Naive thymus-derived CD4-positive, alpha-beta T cell (primary cell): ENCODE results near the gene GREM1. TPM values are rescaled to one million over a fixed set of nuclear protein-coding genes. Genes with fewer than 3 reads are reported as not detected.
A peak's percentile ranks its signal among the peaks of the same experiment; 100 is the strongest.

ENCODE experiments used
- ATAC-seq: fragments of 150-1000 bp; cut with Tn5 transposase; 2 replicates; pipeline ENCODE4 v1.10.0; 2021; ENCODE audit warnings: mild to moderate bottlenecking, moderate library complexity
- CTCF ChIA-PET: fragments of 350-600 bp; sonication (Branson Sonifier 250); formaldehyde crosslinking; loops from one replicate; lab custom pipeline; 2021; ENCODE audit warnings: antibody characterized with exemption; lab: Charles Lee
- POLR2A ChIA-PET: fragments of 350-600 bp; sonication (Branson Sonifier 250); formaldehyde crosslinking; loops from one replicate; lab custom pipeline; 2021; ENCODE audit warnings: antibody characterized with exemption, inconsistent platforms; lab: Charles Lee
- DNase-seq, 9 donors: peaks; one replicate each; pipeline versions ENCODE4 v3.0.0 to v3.0.0-alpha.2; 2020 to 2022; ENCODE audit warnings: mixed read lengths in 1 of 9
- H3K27ac ChIP-seq: one replicate; pipeline ENCODE4 v1.7.0; 2013; ENCODE audit warnings: mild to moderate bottlenecking, low read depth, low read length, moderate library complexity
- H3K27me3 ChIP-seq, 2 donors: one replicate each; pipeline ENCODE4 v1.7.0; 2013; ENCODE audit warnings: low read length in 2 of 2, mild to moderate bottlenecking in 2 of 2, moderate library complexity in 2 of 2; ENCODE audit not compliant: control insufficient read depth in 2 of 2, insufficient read depth in 2 of 2
- H3K36me3 ChIP-seq, 3 experiments: 1 replicate in 2 of 3; 2 replicates in 1 of 3; pipeline ENCODE4 v1.7.0; 2013; ENCODE audit warnings: low read length in 3 of 3, mild to moderate bottlenecking in 3 of 3, moderate library complexity in 1 of 3; ENCODE audit not compliant: insufficient read depth in 3 of 3, control insufficient read depth in 2 of 3
- H3K4me1 ChIP-seq, 2 donors: one replicate each; pipeline ENCODE4 v1.7.0; 2013; ENCODE audit warnings: low read length in 2 of 2, mild to moderate bottlenecking in 2 of 2, moderate library complexity in 1 of 2; ENCODE audit not compliant: control insufficient read depth in 2 of 2, insufficient read depth in 2 of 2
- H3K4me3 ChIP-seq: 2 replicates; pipeline ENCODE4 v1.7.0; 2013; ENCODE audit warnings: mild to moderate bottlenecking, low read length
- H3K9me3 ChIP-seq, 3 experiments: 1 replicate in 2 of 3; 2 replicates in 1 of 3; pipeline ENCODE4 v1.7.0; 2013; ENCODE audit warnings: low read length in 3 of 3; ENCODE audit not compliant: control insufficient read depth in 2 of 3
- H3K27ac Mint-ChIP-seq, 9 donors: one replicate each; pipeline ENCODE4 v1.8.0; 2020 to 2022; ENCODE audit warnings: mixed read lengths in 9 of 9, mild to moderate bottlenecking in 8 of 9, moderate library complexity in 5 of 9, inconsistent platforms in 2 of 9
- H3K27me3 Mint-ChIP-seq, 5 donors: one replicate each; pipeline ENCODE4 v1.8.0; 2021 to 2022; ENCODE audit warnings: mixed read lengths in 5 of 5, mild to moderate bottlenecking in 1 of 5
- H3K36me3 Mint-ChIP-seq, 5 donors: one replicate each; pipeline ENCODE4 v1.8.0; 2020 to 2022; ENCODE audit warnings: mixed read lengths in 5 of 5, mild to moderate bottlenecking in 3 of 5, inconsistent platforms in 1 of 5
- H3K4me1 Mint-ChIP-seq, 7 donors: one replicate each; pipeline ENCODE4 v1.8.0; 2020 to 2022; ENCODE audit warnings: mixed read lengths in 7 of 7, mild to moderate bottlenecking in 3 of 7, inconsistent platforms in 1 of 7
- H3K4me3 Mint-ChIP-seq, 10 donors: one replicate each; pipeline ENCODE4 v1.8.0; 2020 to 2022; ENCODE audit warnings: mild to moderate bottlenecking in 10 of 10, mixed read lengths in 10 of 10, moderate library complexity in 6 of 10, inconsistent platforms in 2 of 10
- H3K9me3 Mint-ChIP-seq, 11 donors: one replicate each; pipeline ENCODE4 v1.8.0; 2020 to 2022; ENCODE audit warnings: mixed read lengths in 11 of 11, mild to moderate bottlenecking in 4 of 11, inconsistent platforms in 1 of 11, moderate library complexity in 1 of 11
- intact Hi-C, 2 donors: fragments of 100-400 bp; cut with micrococcal nuclease; formaldehyde crosslinking; loops; one replicate each; pipeline ENCODE4 v1.15.1; 2023
- polyA plus RNA-seq, 2 donors: library from polyadenylated mRNA; unstranded; fragments of 300-500 nt; fragmentation: Illumina TruSeq; gene quantifications; one replicate each; pipeline ENCODE4 v1.2.3, GENCODE V29; 2021
- total RNA-seq, 6 experiments: library from RNA in 5 of 6; stranded (reverse) in 5 of 6; gene quantifications; 1 replicate in 5 of 6; 2 replicates in 1 of 6; pipeline ENCODE4 v1.2.3 and lab custom pipeline; 2021 to 2026

Gene GREM1
- total and polyA plus RNA-seq, 7 experiments from 2014 or later, result not detected

DNA sequence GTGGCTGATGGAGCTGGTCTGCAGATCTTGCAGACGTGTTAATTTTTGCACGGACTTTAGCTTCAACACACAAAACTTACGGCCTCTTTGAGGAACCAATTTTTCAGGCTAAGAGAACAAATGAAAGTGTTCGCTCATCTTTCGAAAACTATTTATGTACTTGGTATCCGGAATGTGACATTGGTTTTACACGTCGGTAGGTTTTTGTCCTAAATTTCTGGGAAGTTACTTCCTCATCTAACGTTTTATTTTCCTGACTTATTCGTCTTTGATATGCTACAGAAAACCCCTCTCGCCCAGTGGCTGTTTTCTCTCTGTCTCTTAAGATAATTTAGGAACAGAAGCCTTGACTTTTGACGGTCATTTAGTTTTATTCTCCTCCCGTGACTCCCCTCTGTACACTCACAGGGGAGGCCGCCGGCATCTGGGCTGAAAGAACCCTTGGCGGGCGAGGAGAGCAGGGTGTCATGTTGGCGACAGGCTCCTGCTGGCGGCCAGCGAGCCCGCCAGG, 834 bp upstream of the GREM1 start:
- ATAC-seq, result no peak
- H3K36me3 Mint-ChIP-seq, result peaks cover 0 to 3% (median 0%) of the 10 kb centered on the region in 5 donors
- Histone ChIP-seq H3K4me1 (no peaks in the 10 kb centered on the region), H3K27me3 (peaks cover 0 to 4% of the 10 kb centered on the region in 2 donors), H3K27ac (no peak overlapping the region), H3K36me3 (no peaks in the 10 kb centered on the region), H3K4me3 (no peak overlapping the region), H3K9me3 (no peaks in the 10 kb centered on the region)
- peaks cover 53 to 85% (median 79%) of the 10 kb centered on the region in 5 donors for H3K27me3 Mint-ChIP-seq
- ChIA-PET CTCF (no interaction called here), POLR2A (no interaction called here)
- no peak for DNase-seq
- H3K4me1 Mint-ChIP-seq, result peaks cover 6 to 34% (median 22%) of the 10 kb centered on the region in 7 donors
- H3K9me3 Mint-ChIP-seq, result peaks cover 0 to 4% (median 0%) of the 10 kb centered on the region in 11 donors
- H3K27ac Mint-ChIP-seq, result no peak overlapping the region
- peak overlapping the region in 8 of 10 donors; percentile 12 to 78 (median 32) for H3K4me3 Mint-ChIP-seq
- intact Hi-C loops, result no loop called here

DNA sequence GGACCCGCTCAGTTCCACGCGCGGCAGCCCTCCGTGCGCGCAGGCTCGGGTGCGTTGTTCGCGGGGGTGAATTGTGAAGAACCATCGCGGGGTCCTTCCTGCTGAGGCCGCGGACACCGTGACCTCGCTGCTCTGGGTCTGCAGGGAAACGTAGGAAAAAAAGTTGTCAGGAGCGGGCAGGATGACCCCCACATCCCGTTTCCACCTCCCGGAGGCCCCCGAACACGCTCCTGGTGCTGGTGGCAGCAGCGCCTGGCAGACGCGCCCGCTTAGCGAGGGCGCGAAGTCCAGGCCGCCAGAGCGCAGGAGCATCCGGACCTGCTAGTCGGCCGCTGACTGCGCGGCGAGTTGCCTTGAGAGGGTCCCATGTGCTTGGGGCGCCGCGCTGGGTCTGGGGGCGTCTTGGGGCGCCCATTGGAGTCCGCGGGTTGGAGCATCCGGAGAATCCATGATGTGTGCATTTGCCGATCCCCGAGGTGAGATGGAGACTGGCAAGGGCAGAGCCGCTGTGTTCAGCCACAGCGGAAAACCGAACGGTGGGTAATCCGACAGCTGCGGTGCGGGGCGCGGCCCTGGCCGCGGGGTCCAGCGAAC, 520 bp downstream of the GREM1 start:
- ATAC-seq, result no peak

GRCh38 chr15:32718821-32719716, 1.3 kb downstream of the GREM1 start:
- H3K4me3 Mint-ChIP-seq, result peak overlapping the region; percentile 8 to 78 (median 37)
- intact Hi-C loops, result no loop called here
- H3K27me3 Mint-ChIP-seq, result peaks cover 56 to 86% (median 77%) of the 10 kb centered on the region in 5 donors

More for the DNA sequence above, 520 bp downstream of the GREM1 start:
- peak in 1 of 9 donors; percentile 25 for DNase-seq
- H3K36me3 ChIP-seq, result no peaks in the 10 kb centered on the region
- H3K27ac Mint-ChIP-seq, result no peak overlapping the region
- peaks cover 0 to 4% (median 0%) of the 10 kb centered on the region in 11 donors for H3K9me3 Mint-ChIP-seq
- no peak overlapping the region for H3K4me3 ChIP-seq
- peaks cover 12 to 34% (median 22%) of the 10 kb centered on the region in 7 donors for H3K4me1 Mint-ChIP-seq
- peaks cover 63 to 88% (median 83%) of the 10 kb centered on the region in 5 donors for H3K27me3 Mint-ChIP-seq
- intact Hi-C loops, result no loop called here
- ChIA-PET CTCF (no interaction called here), POLR2A (no interaction called here)
- no peak overlapping the region for H3K27ac ChIP-seq
- peaks cover 0 to 3% (median 0%) of the 10 kb centered on the region in 5 donors for H3K36me3 Mint-ChIP-seq
- peaks cover 0 to 4% of the 10 kb centered on the region in 2 donors for H3K27me3 ChIP-seq
- no peaks in the 10 kb centered on the region for H3K4me1 ChIP-seq
- peak overlapping the region in 4 of 10 donors; percentile 14 to 78 (median 43) for H3K4me3 Mint-ChIP-seq
- no peaks in the 10 kb centered on the region for H3K9me3 ChIP-seq

GRCh38 chr15:32721596-32721995, 3.8 kb downstream of the GREM1 start:
- no peaks in the 10 kb centered on the region for H3K36me3 ChIP-seq
- ATAC-seq, result no peak
- H3K4me3 ChIP-seq, result no peak overlapping the region
- no peak overlapping the region for H3K27ac Mint-ChIP-seq
- peaks cover 14 to 25% (median 15%) of the 10 kb centered on the region in 7 donors for H3K4me1 Mint-ChIP-seq
- H3K27me3 ChIP-seq, result no peaks in the 10 kb centered on the region
- no peak overlapping the region for H3K27ac ChIP-seq
- H3K4me3 Mint-ChIP-seq, result no peak overlapping the region
- H3K27me3 Mint-ChIP-seq, result peaks cover 62 to 79% (median 74%) of the 10 kb centered on the region in 5 donors
- peaks cover 0 to 7% (median 4%) of the 10 kb centered on the region in 11 donors for H3K9me3 Mint-ChIP-seq
- H3K36me3 Mint-ChIP-seq, result no peaks in the 10 kb centered on the region
- no peaks in the 10 kb centered on the region for H3K9me3 ChIP-seq
- intact Hi-C loops, result no loop called here
- no peak for DNase-seq
- ChIA-PET CTCF (no interaction called here), POLR2A (no interaction called here)
- no peaks in the 10 kb centered on the region for H3K4me1 ChIP-seq

More at GRCh38 chr15:32718821-32719716, 1.3 kb downstream of the GREM1 start:
- peaks cover 0 to 4% (median 0%) of the 10 kb centered on the region in 11 donors for H3K9me3 Mint-ChIP-seq
- H3K27me3 ChIP-seq, result peaks cover 0 to 4% of the 10 kb centered on the region in 2 donors
- no peak overlapping the region for H3K27ac ChIP-seq
- ATAC-seq (peak; percentile 24), DNase-seq (no peak)
- H3K4me3 ChIP-seq, result no peak overlapping the region
- CTCF ChIA-PET, result no interaction called here
- POLR2A ChIA-PET, result no interaction called here
- H3K4me1 Mint-ChIP-seq, result peaks cover 15 to 34% (median 22%) of the 10 kb centered on the region in 7 donors
- no peaks in the 10 kb centered on the region for H3K4me1 ChIP-seq
- H3K27ac Mint-ChIP-seq, result no peak overlapping the region
- H3K36me3 ChIP-seq, result no peaks in the 10 kb centered on the region
- peaks cover 0 to 3% (median 0%) of the 10 kb centered on the region in 5 donors for H3K36me3 Mint-ChIP-seq
- no peaks in the 10 kb centered on the region for H3K9me3 ChIP-seq

DNA sequence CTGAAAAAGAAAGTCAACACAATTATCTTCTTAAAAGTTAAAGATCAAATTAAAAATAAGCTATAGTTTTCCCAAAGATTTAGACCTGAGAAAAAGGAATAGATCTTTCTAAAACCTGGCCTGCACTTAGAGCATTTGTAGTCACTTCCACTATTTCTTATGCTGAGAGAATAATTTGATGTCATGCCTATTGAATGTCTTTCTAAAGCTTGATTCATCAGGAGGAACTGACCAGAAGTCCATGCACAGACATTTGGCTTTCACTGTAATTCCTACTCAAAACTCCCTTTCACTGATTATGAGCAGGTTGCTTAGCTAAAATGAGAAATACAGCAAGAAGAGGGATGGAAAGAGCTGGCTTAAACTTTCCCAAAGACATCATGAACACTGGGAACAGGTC, 4.3 kb downstream of the GREM1 start:
- Histone ChIP-seq H3K4me3 (no peak overlapping the region), H3K4me1 (no peaks in the 10 kb centered on the region), H3K27me3 (no peaks in the 10 kb centered on the region), H3K36me3 (no peaks in the 10 kb centered on the region), H3K9me3 (no peaks in the 10 kb centered on the region), H3K27ac (no peak overlapping the region)
- peaks cover 0 to 8% (median 4%) of the 10 kb centered on the region in 11 donors for H3K9me3 Mint-ChIP-seq
- peaks cover 9 to 19% (median 10%) of the 10 kb centered on the region in 7 donors for H3K4me1 Mint-ChIP-seq
- no peaks in the 10 kb centered on the region for H3K36me3 Mint-ChIP-seq
- no peak for ATAC-seq
- intact Hi-C loops, result no loop called here
- no peak for DNase-seq
- ChIA-PET CTCF (no interaction called here), POLR2A (no interaction called here)
- H3K27ac Mint-ChIP-seq, result no peak overlapping the region
- H3K27me3 Mint-ChIP-seq, result peaks cover 60 to 78% (median 71%) of the 10 kb centered on the region in 5 donors
- H3K4me3 Mint-ChIP-seq, result no peak overlapping the region

DNA sequence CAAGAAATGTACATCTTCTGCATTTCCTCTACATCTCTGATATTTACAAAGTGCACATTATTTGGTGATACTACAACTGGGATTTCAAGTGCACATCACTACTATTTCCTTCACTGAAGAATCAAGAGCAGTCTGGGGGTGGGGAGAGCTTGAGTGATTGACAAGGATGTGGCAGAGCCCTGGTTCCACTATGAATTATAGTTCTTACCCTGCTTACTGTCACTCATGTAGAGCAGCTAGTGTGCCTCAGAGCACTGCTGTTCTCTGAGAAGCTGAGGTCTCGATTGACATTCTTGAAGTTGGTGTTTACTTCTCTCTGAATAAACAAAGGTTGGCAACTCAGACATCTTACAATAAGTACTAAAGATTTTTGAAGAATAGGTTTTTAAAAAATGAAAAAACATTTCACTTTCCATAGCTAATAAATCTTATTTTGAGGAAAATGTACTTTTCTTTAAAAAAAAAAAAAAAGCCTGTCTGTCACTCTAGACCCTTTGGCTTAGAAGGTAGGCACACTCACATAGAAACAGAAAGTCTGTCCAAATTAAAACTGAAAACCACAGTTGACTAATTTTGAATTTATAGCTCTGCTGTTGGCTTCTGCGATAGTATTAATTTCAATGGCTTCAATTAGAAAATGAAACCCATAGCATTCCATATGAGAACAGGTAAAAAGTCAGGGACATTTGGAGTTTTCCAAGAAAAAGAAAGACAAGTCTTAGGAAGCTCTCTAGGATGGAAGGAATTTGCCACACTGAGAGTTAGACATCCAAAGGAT, 5.6 kb downstream of the GREM1 start:
- Histone ChIP-seq H3K27me3 (no peaks in the 10 kb centered on the region), H3K27ac (no peak overlapping the region), H3K9me3 (no peaks in the 10 kb centered on the region), H3K4me3 (no peak overlapping the region), H3K36me3 (no peaks in the 10 kb centered on the region), H3K4me1 (no peaks in the 10 kb centered on the region)
- peaks cover 0 to 9% (median 4%) of the 10 kb centered on the region in 11 donors for H3K9me3 Mint-ChIP-seq
- no peaks in the 10 kb centered on the region for H3K36me3 Mint-ChIP-seq
- ATAC-seq, result no peak
- DNase-seq, result no peak
- intact Hi-C loops, result no loop called here
- POLR2A ChIA-PET, result no interaction called here
- CTCF ChIA-PET, result no interaction called here
- no peak overlapping the region for H3K4me3 Mint-ChIP-seq
- peaks cover 6 to 13% (median 10%) of the 10 kb centered on the region in 7 donors for H3K4me1 Mint-ChIP-seq
- H3K27me3 Mint-ChIP-seq, result peaks cover 65 to 75% (median 70%) of the 10 kb centered on the region in 5 donors
- H3K27ac Mint-ChIP-seq, result no peak overlapping the region
